LNCaP clone FGC (cell line): ENCODE results near the gene METTL21C.

Source experiments
- DNase-seq: peaks from one replicate; pipeline ENCODE4 v3.0.0-alpha.2; 2011; ENCODE audit warnings: low read depth
- H3K4me3 ChIP-seq: 2 replicates; pipeline ENCODE4 v1.5.1; 2011; ENCODE audit warnings: mild to moderate bottlenecking, low read depth, low read length, control low read depth
- CTCF ChIP-seq: IDR thresholded peaks from 2 replicates; pipeline ENCODE4 v1.5.1; 2012; ENCODE audit warnings: mild to moderate bottlenecking; ENCODE audit not compliant: control insufficient read depth, insufficient read depth; ENCODE audit errors: extremely low read depth

METTL21C gene

GRCh38 chr13:102718746-102719145 lies 23.9 kb upstream of the METTL21C start:
- H3K4me3 ChIP-seq: no peak overlapping the region
- no peak for DNase-seq
- TF ChIP-seq CTCF: no peak

GRCh38 chr13:102715447-102715846 lies 20.6 kb upstream of the METTL21C start:
- no peak overlapping the region for H3K4me3 ChIP-seq

GRCh38 chr13:102710261-102710679 lies 15.4 kb upstream of the METTL21C start:
- TF ChIP-seq CTCF: no peak
- H3K4me3 ChIP-seq: no peak overlapping the region
- no peak for DNase-seq

More at GRCh38 chr13:102715447-102715846, 20.6 kb upstream of the METTL21C start:
- no peak for DNase-seq
- TF ChIP-seq CTCF: no peak

- no peak for DNase-seq
- no peak overlapping the region for H3K4me3 ChIP-seq
- TF ChIP-seq CTCF: no peak
Observed at GRCh38 chr13:102709536-102709935, 14.7 kb upstream of the METTL21C start.

GRCh38 chr13:102708991-102709390 lies 14.1 kb upstream of the METTL21C start:
- DNase-seq: no peak
- no peak overlapping the region for H3K4me3 ChIP-seq
- no peak for TF ChIP-seq CTCF

GRCh38 chr13:102708211-102708610 lies 13.4 kb upstream of the METTL21C start:
- DNase-seq: no peak
- H3K4me3 ChIP-seq: no peak overlapping the region
- TF ChIP-seq CTCF: no peak

GRCh38 chr13:102707467-102707866 lies 12.6 kb upstream of the METTL21C start:
- no peak for TF ChIP-seq CTCF
- peak; percentile 54 for DNase-seq
- H3K4me3 ChIP-seq: no peak overlapping the region
